HCT116 (cell line): Measurements from ENCODE around the gene TNIP1.

Experiments
- EGR1 ChIP-seq: IDR thresholded peaks from 2 replicates; pipeline ENCODE4 v1.6.1; 2012; ENCODE audit warnings: low read depth
- EZH2 ChIP-seq: fragments of 200-600 bp; sonication (generic); IDR thresholded peaks from 2 replicates; pipeline ENCODE4 v1.6.1; 2017; ENCODE audit warnings: antibody characterized with exemption, mixed run types
- POLR2AphosphoS5 ChIP-seq: IDR thresholded peaks from 2 replicates; pipeline ENCODE4 v1.6.1; 2011; ENCODE audit warnings: mild to moderate bottlenecking, low read depth, low read length, moderate library complexity
- RAD21 ChIP-seq: IDR thresholded peaks from 2 replicates; pipeline ENCODE4 v1.6.1; 2012; ENCODE audit warnings: low read depth, mild to moderate bottlenecking
- TF ChIP-seq, protein P1 (sequence below): IDR thresholded peaks from 2 replicates; pipeline ENCODE4 v1.6.1; 2011; ENCODE audit warnings: mild to moderate bottlenecking, low read length, moderate library complexity; ENCODE audit not compliant: insufficient replicate concordance; ENCODE audit errors: extremely low read depth
- TF ChIP-seq, protein P2 (sequence below), 3 experiments: fragments of 200-600 bp in 1 of 3; sonication (generic) in 1 of 3; IDR thresholded peaks in 2 of 3; conservative IDR thresholded peaks in 1 of 3; 2 replicates each; pipeline ENCODE4 v1.5.1; 2012 to 2017; ENCODE audit warnings: low read depth in 2 of 3, low read length in 2 of 3, antibody characterized with exemption in 1 of 3, borderline replicate concordance in 1 of 3, control low read depth in 1 of 3, mild to moderate bottlenecking in 1 of 3, mixed read lengths in 1 of 3, mixed run types in 1 of 3, moderate library complexity in 1 of 3; ENCODE audit not compliant: insufficient read depth in 1 of 3

DNA sequence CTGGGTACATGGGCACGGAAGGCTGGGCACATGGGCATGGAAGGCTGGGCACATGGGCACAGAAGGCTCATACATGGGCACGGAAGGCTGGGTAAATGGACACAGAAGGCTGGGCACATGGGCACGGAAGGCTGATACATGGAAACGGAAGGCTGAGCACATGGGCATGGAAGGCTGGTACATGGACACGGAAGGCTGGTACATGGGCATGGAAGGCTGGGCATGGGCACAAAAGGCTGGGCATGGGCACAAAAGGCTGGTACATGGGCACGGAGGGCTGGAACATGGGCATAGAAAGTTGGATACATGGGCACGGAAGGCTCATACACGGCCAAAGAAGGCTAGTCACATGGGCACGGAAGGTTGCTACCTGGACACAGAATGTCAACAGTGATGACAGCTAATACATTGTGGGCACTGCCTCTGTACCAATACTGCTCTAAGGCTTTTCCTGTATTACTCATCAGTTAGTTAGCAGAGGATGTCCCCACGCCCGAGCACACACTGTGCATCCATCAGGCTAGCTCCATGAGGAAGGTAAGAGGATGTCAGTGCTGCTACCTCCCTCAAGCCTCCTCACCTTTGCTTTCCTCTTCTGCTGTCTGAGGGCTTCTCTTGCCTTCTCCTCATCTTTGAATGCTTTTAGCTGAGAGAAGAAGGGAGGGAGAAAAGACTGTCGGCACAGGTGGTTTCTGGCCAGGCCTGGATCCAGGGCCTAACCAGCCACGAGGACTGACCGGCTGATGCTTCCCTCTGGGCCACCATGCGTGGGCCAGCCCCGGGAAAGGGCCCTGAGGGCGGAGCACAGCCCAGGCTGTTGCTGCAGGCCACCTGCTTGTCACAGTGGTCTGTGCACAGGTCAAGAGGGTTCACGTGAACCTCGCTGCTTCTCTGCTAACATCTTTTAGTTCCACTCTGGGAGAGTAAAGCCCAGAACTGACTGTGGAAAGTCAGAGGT lies 46.1 kb downstream of the TNIP1 start:
- TF ChIP-seq POLR2AphosphoS5 (no peak), EZH2 (no peak), RAD21 (no peak), EGR1 (no peak)
- TF ChIP-seq, protein P1, sequence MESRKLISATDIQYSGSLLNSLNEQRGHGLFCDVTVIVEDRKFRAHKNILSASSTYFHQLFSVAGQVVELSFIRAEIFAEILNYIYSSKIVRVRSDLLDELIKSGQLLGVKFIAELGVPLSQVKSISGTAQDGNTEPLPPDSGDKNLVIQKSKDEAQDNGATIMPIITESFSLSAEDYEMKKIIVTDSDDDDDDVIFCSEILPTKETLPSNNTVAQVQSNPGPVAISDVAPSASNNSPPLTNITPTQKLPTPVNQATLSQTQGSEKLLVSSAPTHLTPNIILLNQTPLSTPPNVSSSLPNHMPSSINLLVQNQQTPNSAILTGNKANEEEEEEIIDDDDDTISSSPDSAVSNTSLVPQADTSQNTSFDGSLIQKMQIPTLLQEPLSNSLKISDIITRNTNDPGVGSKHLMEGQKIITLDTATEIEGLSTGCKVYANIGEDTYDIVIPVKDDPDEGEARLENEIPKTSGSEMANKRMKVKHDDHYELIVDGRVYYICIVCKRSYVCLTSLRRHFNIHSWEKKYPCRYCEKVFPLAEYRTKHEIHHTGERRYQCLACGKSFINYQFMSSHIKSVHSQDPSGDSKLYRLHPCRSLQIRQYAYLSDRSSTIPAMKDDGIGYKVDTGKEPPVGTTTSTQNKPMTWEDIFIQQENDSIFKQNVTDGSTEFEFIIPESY = no peak
- TF ChIP-seq, protein P2, sequence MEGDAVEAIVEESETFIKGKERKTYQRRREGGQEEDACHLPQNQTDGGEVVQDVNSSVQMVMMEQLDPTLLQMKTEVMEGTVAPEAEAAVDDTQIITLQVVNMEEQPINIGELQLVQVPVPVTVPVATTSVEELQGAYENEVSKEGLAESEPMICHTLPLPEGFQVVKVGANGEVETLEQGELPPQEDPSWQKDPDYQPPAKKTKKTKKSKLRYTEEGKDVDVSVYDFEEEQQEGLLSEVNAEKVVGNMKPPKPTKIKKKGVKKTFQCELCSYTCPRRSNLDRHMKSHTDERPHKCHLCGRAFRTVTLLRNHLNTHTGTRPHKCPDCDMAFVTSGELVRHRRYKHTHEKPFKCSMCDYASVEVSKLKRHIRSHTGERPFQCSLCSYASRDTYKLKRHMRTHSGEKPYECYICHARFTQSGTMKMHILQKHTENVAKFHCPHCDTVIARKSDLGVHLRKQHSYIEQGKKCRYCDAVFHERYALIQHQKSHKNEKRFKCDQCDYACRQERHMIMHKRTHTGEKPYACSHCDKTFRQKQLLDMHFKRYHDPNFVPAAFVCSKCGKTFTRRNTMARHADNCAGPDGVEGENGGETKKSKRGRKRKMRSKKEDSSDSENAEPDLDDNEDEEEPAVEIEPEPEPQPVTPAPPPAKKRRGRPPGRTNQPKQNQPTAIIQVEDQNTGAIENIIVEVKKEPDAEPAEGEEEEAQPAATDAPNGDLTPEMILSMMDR (IDR thresholded peaks at IDR 0.05 in 2 of 3, conservative IDR thresholded peaks at IDR 0.05 in 1 of 3; ENCODE audit: borderline replicate concordance in 1 of 3, insufficient read depth in 1 of 3, low read depth in 2 of 3, low read length in 2 of 3) = no peak
